Erythroblast (primary cell): ENCODE results near the gene FAM185A.
"Not testable (repeated sequence)": the region's sequence is repeated elsewhere in the genome, so short reads cannot be mapped to it uniquely, and the experiment has no call there.

Source experiments
- GATA1 ChIP-seq: IDR thresholded peaks from 2 replicates; pipeline ENCODE4 v1.6.1; 2011; ENCODE audit warnings: low read depth, mild to moderate bottlenecking, control low read depth, low read length, moderate library complexity
- POLR2A ChIP-seq: IDR thresholded peaks from 2 replicates; pipeline ENCODE4 v1.6.1; 2011; ENCODE audit warnings: mild to moderate bottlenecking, low read length

DNA sequence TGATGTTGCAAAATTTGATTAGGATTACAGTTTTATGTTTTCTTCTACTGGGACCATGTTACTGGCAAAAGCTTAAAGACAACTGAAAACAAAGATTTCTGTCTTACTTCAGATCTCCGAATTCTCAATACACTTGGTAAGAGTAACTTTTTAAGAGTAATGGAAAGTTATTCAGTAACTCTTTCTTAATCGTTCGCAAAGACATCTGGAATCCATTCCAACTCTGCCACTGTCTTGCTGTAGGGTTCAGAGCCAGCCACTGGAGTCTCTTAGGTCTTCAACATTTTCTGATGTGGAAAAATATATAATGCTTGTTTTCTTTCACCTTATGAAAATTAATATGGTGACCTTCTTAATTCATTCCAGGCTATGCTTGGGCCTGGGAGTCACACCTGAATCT, 29.9 kb downstream of the FAM185A start:
- not testable (repeated sequence) for TF ChIP-seq POLR2A, GATA1
